IPS DF 4.7 (cell line): ENCODE measurements around the gene ALDH8A1.

Experiments used
- DNase-seq: peaks from one replicate; pipeline ENCODE4 v3.0.0-alpha.2; 2013; ENCODE audit warnings: low spot score; ENCODE audit errors: extremely low read depth

ALDH8A1 gene

DNA sequence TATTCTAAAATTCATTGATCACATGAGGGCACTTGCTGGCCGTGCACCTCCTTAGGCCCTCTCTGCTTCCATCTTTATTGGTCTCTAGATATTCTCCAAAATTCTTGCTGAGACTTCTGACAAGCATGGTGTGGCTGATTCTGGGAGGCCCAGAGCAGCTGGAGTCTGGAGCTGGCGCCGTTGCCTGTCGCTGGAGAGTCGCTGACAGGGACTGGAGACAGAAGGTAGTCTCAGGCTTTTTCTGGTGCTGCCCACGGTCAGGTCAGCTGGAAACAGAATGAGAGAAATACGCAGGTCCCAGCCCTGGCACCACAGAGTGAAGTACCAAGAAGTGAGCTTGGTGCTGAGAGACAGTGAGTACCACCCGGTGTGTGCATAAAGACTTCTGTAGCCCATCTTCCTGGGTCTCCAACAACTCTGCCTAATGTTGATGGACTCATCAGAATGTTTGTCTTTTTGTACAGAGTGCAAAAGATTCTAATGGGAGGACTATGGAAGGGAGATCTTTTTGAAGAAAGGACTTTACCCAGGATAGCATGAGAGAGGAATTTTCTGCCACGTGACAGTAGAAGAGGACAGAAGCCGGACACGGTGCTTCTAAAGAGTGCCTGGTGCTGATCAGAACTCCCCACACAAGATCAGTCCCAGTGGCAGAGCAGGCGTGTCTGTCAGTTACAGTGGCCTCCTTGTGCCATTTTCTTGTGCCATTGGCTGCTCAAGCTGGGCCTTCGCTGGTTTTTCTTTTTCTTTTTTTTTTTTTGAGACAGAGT is 1.8 kb upstream of the ALDH8A1 start:
- DNase-seq: no peak

DNA sequence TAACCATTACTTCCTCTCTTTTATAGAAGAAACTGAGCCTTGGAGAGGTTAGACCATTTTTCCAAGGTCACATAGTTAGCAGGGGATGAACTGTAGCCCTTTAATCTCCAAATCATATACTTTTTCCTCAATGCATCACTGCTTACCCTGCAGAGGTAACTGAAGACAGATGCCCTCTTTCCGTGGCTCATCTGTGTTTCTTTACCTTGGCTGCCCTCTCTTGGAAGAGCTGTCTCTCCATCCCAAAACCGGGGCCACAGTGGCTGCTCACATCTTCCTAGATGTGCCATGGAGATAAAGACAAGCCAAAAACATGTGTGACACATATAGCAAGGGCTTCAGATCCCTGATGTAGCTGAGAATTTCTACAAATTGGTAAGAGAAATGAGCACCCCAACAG is 581 bp upstream of the ALDH8A1 start:
- DNase-seq: no peak

DNA sequence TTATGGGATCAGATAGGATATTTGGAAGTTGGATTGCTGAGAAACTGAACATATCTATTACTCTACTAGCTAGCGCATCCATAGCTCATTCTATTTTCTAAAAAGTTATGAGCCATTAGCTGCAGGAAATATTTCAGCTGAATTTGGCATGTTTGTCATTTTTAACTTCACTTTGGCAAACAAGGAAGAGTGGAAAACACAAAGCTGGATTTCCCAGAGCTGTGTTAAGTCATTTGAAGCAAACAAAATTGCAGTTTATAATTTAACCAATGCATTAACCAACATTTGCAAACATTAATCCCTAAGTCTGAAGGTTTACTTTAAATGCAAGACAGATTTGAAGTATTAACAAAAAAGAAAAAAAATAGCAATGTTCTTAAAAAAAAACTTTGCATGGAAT is 1.2 kb downstream of the ALDH8A1 start:
- no peak for DNase-seq

DNA sequence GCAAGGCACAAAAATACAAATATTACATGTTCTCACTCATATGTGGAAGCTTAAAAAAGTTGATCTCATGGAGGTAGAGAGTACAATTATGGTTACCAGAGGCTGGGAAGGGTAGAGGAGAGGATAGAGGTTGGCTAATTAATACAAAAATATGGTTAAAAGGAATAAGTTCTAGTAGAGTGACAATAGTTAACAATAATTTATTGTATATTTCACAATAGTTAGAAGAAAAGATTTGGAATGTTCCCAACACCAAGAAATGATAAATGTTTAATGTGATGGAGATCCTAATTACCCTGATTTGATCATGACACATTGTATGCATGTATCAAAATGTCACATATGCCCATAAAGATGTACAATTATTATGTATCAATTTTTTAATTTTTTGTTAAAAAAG is 1.8 kb downstream of the ALDH8A1 start:
- DNase-seq: no peak

DNA sequence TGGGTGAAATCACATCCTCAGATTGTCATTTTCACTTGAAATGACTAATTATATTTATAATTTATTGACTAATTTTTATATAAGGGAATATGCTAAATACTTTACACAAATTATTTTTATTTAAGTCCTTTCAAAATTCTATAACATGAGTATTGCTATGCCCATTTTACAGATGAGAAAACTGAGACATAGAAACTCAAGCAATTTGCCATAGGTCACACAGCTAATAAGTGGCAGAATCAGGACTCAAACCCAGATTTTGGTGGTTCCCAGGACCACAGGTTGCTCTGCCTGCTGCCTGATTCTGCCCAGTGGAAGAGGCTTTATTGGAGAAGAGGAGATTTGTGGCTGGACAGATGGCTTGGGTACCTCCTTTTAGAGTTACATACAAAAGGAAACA is 4.9 kb downstream of the ALDH8A1 start:
- no peak for DNase-seq

DNA sequence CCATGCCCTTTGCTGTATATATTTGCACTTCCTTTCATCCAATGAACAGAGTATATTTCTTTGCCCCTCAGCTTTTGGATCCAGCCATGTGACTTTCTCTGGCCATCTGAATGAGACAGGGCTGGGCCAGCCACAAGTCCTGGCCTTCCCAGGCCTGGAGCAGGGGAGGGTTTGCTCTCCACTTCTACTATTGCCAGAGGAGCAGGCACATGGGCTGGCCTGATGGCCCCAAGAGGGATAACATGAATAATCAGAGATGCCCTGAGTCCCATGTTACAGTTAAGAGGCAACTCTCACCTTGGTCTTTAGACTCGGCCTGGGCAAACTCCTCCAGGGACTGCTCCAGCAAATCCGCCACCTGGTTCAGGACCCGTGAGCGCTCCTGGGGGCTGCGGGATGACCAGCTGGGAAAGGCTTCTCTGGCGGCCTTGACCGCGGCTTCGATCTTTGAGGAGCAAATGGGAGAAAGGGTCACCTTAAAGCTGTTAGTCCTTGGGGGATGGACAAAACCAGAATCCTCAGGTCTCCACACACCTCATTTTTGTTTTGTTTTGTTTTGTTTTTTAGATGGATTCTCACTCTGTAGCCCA is 6.3 kb downstream of the ALDH8A1 start:
- no peak for DNase-seq

DNA sequence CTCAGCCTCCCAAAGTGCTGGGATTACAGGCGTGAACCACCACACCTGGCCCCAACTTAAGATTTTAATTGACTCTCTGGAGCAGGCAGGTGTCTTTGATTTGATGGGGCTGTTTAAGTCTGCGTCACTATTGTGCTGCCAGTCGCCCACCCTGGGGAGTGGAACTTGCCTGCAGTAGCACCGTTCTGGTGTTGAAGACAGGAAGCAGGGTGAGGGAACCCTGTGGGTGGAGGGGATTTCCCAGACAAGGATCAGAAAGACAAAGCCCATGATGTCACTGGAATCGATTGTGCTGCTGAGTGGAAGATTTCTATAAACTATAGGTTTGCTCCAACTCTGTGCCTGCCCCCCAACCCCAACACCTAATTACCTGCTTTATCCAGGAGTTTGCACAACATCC is 11.0 kb downstream of the ALDH8A1 start:
- no peak for DNase-seq

DNA sequence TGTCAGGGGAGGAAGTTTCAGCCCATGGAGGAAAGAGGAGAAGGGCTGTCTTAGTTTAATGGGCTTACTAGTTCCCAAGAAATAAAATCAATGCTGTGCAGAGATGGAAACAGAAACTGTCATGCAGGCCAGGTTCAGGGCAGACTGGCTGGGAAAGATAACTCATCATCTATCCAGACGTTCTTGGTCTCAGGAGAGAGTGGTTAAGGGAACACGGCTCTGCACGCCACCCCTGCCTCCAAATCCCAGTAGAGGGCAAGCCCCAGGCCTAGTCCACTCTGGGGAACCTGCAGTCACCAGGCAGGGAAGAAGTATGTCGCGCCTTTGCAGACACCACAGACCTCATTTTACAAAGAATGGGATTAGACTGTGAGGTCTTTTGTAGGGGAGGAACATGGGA is 12.5 kb downstream of the ALDH8A1 start:
- DNase-seq: no peak

DNA sequence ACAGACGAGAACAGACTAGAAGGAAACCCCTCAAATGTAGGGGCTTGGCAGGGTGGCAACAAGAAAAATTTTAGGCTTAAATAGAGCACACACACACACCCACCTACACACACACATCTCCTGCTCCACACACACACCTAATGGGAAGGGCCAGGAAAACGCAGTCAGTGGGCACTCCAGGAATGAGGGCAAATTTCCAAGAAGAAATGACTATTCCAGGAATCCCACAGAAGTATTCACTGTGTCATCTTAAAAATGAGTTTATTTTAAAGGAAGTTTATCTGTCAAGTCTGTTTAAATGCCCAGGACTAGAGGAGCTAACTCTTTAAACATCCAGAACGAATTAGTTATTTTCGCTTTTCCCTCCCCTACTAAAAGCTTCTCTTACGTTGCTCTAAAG is 13.0 kb downstream of the ALDH8A1 start:
- no peak for DNase-seq

DNA sequence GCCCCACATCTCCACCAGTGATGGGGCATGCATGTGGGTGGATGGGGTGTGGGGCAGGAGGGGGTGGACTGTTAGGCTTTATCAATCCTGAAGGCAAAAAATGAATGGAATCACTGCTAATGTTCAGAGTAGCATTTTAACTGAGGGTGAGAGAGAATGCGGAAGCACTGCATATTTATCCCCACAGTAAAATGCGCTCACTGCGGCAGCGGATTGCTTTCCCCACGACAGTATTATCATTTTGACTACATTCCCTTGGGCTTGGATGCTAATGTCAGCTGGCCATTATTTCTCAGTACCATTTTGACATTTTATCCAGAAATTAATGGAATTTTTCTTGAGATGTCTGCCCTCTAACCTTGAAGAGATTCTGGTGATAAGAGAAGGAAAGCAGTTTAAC is 13.4 kb downstream of the ALDH8A1 start:
- DNase-seq: no peak

DNA sequence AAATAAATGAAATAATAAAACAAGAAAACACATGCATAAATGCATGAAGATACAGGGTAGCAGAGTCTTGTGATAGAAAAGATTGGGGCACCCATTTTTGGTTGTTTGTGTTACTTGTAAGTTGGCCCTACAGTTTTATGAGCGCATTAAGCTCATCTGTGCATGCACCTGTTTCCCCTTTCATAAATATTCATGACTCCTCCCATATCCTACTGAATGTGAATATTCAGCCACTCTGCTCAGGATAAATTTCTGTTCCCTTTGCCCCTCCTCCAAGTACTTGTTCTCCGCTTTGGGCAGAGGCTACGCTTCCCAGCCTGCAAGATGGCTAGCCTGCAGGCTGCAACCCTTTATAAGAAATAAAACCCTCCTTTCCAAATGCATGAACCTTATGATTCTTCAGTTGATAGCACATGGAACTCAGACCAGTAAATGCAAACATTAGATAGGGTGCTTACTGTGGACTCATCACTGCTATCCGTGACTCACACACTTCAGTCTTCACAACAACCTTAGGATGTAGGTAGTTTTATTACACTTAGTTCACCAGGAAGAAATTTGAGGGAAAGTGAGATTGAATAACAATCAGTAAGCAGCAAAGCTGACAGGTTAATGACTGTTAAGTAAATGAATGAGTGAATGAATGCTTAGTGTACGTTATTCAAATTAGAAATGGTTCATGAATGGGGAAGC is 15.0 kb downstream of the ALDH8A1 start:
- DNase-seq: no peak

DNA sequence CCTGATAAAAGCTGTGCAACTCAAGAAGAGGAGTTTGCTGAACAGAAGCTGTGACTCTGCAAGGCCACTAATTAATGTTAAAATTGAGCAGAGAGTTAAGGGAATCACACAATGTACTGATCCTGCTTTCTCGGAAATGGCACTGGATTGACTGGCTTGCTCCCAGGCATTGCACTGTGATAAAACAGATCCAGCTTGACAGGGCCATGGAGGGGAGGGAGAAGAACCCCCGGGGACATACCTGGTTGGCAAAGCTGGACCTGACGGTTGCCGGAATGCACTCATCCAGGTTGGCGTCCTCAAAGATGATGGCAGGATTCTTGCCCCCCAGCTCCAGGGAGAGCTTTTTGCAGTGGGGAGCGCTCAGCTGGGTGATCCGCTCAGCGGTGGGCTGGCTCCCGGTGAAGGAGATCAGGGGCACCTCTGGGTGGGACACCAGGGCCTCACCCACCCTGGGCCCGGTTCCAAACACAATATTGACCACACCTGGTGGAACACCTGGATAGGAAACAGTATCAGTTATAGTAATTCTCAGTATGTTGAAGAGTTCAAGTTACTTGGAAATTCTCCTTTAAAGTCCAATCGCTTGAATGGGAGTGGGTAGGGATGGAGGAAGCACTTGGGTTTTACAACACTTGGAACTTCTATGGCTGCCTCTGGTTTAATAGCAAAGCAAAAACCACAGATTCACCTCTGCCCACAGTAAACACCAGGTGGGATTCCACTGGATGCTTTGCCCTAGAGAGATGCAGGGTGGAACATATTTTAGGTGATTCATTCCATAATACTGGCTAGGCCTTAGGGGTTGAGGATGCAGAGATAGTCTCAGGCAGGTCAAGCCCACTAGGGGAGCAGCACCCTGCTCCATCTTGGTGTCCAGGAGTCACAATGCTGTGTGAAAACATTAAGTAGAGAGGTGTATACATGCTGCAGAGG is 17.1 kb downstream of the ALDH8A1 start:
- no peak for DNase-seq

DNA sequence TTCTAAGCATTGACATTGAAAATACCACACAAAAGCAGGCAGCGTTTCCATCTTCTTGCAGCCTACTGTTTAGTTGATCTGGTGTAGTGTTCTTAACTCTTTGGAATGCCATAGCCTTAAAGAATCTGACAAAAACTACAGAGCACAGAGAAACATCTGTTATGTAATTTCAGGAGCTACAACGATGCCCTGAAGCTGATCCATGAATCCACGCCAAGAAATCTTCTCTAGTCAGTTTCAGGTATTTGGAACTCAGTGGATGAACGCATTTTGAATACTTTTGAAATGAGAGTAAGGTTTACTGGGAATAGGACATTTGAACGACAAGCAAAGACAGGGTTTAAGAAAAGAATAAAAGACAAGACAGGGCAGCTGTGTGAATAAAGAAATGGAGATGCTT is 17.8 kb downstream of the ALDH8A1 start:
- DNase-seq: no peak

DNA sequence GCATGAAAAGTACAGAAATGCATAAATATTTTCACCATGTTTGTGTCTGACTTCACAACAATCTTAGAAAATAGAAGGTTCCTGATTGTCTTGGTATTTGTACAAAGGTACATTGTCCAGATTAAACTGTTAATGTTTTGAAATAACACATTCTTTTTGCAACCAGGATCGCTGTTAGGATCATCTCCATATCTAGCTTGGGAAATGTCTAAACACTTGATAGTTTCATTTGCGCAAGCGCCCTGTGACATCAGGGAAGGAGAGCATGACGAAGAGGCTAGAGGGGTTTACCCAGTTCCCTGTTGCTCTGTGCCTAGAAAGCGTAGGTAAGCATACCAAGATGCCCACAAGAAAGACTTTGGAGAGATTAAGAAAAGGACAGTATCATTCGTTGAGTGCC is 19.4 kb downstream of the ALDH8A1 start:
- DNase-seq: no peak

DNA sequence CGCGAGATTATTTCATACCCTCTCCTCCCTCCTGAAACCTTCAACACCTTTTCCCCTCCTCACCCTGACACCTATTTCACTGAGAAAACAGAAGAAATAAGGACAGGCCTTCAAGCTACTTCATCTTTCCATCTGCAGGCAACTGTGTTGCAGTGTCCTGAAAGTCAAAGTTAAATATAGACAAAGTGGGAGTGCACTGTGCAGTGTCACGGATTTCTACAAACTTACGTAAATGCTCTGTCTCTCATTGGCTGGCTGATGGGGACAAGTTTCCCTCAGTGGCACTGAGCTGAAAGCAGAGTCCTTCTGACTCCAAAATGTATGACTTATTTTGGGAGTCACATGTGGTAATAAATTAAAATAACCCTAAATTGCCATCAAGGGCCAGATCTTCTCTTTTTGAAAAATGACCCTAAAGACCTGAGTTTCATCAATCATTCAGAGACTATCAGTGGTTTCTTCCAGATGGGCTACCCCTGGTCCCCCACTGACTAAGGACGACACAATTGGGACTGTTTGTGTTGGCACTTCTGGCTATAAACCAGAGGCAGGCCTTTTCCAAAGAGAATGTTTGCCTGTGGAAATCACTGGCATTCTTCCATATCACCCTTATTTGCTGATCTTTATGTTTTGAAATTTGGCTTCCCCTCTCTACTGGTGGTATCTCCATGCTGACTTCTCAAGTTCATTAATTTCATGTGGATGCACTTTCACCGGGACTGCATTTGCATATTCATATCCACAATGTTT is 21.6 kb downstream of the ALDH8A1 start:
- DNase-seq: no peak

DNA sequence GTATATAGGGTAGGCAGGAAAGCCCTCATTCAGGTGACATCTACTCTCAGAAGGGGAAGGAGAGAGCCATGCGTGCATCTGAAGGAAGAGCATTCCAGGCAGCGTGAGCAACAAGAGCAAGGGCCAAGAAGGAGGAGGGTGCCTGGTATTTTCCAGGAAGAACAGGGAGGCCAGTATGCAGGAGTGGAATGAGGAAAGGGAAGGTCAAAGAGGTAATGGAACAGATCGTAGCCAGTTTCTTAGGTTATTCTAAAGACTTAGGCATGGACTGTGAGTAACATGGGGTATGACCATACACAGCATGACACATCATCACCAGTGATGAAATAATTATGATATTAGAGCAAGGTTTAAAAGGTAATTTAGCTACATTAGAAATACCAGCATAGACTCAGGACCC is 24.1 kb downstream of the ALDH8A1 start:
- DNase-seq: no peak

DNA sequence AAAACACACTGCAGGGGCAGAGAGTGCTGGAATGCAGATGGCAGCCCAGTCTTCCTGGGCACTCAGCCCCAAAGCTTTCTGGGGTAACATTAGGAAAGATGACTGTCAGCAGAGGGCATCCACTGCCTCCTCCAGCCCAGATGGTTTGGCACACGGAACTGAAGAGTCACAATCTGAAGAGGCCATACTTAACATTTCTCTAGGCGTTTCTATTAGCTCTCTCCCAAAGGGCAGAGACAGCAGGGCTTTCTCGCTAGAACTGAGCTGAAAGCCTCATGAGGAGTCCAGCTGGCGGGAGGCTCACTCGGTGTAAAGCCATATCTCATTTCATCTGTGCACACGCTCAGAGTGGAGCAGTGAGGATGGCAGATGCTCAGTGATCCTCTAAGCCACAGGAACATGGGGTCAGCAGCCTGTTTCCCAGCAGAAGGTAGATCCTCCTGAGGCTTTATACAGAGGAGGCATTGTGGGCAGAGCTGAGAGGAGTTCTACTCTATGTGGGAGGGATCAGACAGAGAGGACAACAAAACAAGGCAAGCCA is 28.1 kb downstream of the ALDH8A1 start:
- DNase-seq: no peak

DNA sequence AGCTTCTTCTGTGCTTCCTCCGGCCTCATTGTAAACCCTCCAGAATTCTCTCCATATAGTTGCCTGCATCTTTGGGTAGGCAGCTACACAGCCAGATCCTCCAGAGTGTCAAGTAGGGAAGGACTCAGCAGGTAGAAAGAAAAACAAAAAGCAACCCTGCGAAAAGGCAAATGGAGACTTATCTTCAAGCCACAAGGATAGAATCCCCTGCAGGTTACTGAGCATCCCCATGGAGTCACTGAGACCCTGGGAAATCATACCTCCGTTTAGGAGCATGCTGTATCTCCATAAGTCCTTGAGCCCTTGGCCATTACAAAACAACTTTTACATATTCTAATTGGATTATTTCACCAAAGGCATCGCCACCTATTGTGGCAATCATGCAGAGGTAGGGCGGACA is 28.6 kb downstream of the ALDH8A1 start:
- no peak for DNase-seq

DNA sequence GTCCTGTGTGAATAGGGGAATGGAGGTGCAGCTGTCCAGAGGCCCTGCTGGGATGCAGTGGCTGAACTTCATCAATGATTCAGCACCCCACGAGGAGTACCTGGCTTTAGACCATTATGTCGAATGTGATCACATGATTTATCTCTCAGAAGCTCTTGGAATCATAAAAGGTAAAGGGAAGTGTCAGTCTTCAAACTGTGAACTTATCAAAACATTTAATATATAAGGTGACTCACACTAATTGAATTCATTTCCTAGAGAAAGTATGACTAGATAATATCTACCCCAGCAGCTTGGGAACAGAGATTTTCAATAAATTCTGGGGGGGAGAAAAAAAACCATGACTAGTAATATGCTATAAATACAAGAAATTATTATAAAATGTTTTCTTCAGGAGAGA is 29.5 kb downstream of the ALDH8A1 start:
- DNase-seq: no peak

DNA sequence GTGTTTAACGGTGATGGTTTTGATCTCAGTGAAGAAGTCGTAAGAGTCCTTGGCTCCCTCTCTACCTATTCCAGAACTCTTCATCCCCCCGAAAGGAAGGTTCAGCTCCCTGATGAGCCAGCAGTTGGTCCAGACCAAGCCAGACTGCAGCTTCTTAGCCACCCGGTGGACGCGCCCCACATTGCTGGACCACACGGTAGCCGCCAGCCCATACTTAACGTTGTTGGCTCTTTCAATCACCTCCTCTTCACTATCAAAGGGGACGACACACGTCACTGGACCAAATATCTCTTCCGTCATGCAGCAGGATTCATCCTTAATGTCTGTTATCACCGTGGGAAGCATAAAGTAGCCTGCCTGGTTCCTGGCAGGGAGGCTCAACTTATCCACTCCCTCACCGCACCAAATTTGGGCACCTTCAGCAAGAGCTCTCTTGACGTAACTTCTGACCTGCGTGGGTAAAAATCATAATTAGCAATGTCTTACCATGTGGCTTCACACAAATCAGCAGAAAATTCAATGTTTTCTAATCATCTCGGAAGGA is 31.4 kb downstream of the ALDH8A1 start:
- no peak for DNase-seq
